Neural crest cell (in vitro differentiated cells): ENCODE measurements around the gene GOSR2. TPM values are rescaled to one million over a fixed set of nuclear protein-coding genes. Genes with fewer than 3 reads are reported as not detected.

ENCODE experiments used
- DNase-seq: peaks from one replicate; pipeline ENCODE4 v3.0.0; 2021; ENCODE audit warnings: low read depth, mixed read lengths, low spot score
- H3K27ac Mint-ChIP-seq: one replicate; pipeline ENCODE4 v1.8.0; 2021; ENCODE audit warnings: mild to moderate bottlenecking, mixed read lengths; ENCODE audit not compliant: unreplicated experiment
- H3K27me3 Mint-ChIP-seq: 2 replicates; pipeline ENCODE4 v1.8.0; 2021; ENCODE audit warnings: low read depth, mild to moderate bottlenecking, mixed read lengths
- H3K36me3 Mint-ChIP-seq: 2 replicates; pipeline ENCODE4 v1.8.0; 2021; ENCODE audit warnings: low read depth, mild to moderate bottlenecking, mixed read lengths
- H3K4me1 Mint-ChIP-seq: 2 replicates; pipeline ENCODE4 v1.8.0; 2021; ENCODE audit warnings: mixed read lengths
- H3K4me3 Mint-ChIP-seq: one replicate; pipeline ENCODE4 v1.8.0; 2021; ENCODE audit warnings: mild to moderate bottlenecking, mixed read lengths
- H3K9me3 Mint-ChIP-seq: 2 replicates; pipeline ENCODE4 v1.8.0; 2021; ENCODE audit warnings: mixed read lengths
- CTCF ChIP-seq: fragments of 200-600 bp; sonication (generic); conservative IDR thresholded peaks from 2 replicates; pipeline ENCODE4 v1.5.0; 2021; ENCODE audit warnings: antibody characterized with exemption, mild to moderate bottlenecking
- total RNA-seq: library from RNA; stranded (reverse); gene quantifications from 2 replicates; pipeline ENCODE4 v1.2.1, GENCODE V29; 2021

The GOSR2 gene
- total RNA-seq, 1 donor from 2014 or later: 46.1 TPM

GRCh38 chr17:46898860-46899259 is 24.1 kb upstream of the GOSR2 start:
- TF ChIP-seq CTCF: no peak
- no peaks in the 10 kb centered on the region for H3K36me3 Mint-ChIP-seq
- peaks cover 23% of the 10 kb centered on the region for H3K27me3 Mint-ChIP-seq
- no peaks in the 10 kb centered on the region for H3K4me1 Mint-ChIP-seq
- H3K4me3 Mint-ChIP-seq: no peak overlapping the region
- no peak for DNase-seq
- H3K27ac Mint-ChIP-seq: no peak overlapping the region
- H3K9me3 Mint-ChIP-seq: no peaks in the 10 kb centered on the region

DNA sequence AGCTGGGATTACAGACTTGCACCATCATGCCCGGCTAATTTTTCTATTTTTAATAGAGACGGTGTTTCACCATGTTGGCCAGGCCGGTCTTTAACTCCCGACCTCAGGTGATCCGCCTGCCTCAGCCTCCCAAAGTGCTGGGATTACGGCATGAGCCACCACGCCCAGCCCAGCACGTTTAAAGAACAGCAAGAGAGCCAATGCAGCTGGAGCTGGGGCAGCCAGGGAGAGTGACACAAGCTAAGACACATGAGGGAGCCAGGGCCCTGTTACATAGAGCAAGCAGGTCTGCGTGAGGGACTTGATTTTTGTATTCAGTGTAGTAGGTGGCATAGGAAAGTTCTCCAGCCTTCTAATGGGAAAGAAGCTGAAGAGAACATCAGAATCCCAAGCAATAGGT is 21.7 kb upstream of the GOSR2 start:
- H3K27ac Mint-ChIP-seq: no peak overlapping the region
- no peaks in the 10 kb centered on the region for H3K4me1 Mint-ChIP-seq
- no peak for TF ChIP-seq CTCF
- H3K9me3 Mint-ChIP-seq: no peaks in the 10 kb centered on the region
- no peak for DNase-seq
- H3K4me3 Mint-ChIP-seq: no peak overlapping the region
- H3K27me3 Mint-ChIP-seq: peaks cover 23% of the 10 kb centered on the region
- H3K36me3 Mint-ChIP-seq: no peaks in the 10 kb centered on the region

GRCh38 chr17:46903762-46904672 is 18.9 kb upstream of the GOSR2 start:
- no peaks in the 10 kb centered on the region for H3K36me3 Mint-ChIP-seq

DNA sequence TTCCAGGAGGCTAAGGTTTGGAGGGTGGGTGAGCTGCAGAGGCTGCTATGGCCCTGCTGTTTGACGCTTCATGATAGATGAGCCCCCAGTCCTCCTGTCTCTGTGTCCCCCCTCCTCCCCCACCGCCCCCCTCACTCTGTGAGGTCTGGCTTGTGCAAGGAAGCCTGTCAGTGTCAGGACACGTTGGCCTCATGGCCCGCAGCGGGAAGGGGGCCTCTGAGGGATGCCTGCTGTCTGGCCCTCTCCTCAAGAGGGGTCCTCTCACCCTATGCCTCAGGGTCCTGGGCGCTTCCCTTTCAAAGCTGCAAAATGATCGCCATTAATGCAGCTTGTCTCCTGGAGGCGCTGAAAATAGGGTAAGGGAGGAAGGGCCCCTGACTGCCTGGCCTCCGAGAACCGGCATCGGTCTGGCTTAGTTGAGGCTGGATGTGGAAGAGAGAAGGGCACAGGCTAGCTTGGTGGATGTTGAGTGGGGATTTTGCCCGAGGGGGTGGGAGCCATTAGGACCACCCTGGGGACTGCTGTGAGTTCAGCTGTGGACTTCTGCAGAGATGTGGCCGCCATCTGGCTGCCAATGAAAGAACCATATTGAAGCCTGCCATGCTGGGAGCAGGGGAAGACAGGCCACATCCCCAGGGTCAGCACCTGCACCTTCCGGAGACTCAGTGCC is 14.8 kb upstream of the GOSR2 start:
- Mint-ChIP-seq H3K27ac (no peak overlapping the region), H3K27me3 (peaks cover 8% of the 10 kb centered on the region), H3K36me3 (no peaks in the 10 kb centered on the region), H3K4me3 (no peak overlapping the region), H3K9me3 (no peaks in the 10 kb centered on the region), H3K4me1 (no peaks in the 10 kb centered on the region)
- no peak for TF ChIP-seq CTCF
- no peak for DNase-seq

More at GRCh38 chr17:46903762-46904672, 18.9 kb upstream of the GOSR2 start:
- no peak for DNase-seq
- H3K9me3 Mint-ChIP-seq: no peaks in the 10 kb centered on the region
- H3K4me3 Mint-ChIP-seq: no peak overlapping the region
- H3K4me1 Mint-ChIP-seq: no peaks in the 10 kb centered on the region
- no peak for TF ChIP-seq CTCF
- peaks cover 20% of the 10 kb centered on the region for H3K27me3 Mint-ChIP-seq
- no peak overlapping the region for H3K27ac Mint-ChIP-seq

DNA sequence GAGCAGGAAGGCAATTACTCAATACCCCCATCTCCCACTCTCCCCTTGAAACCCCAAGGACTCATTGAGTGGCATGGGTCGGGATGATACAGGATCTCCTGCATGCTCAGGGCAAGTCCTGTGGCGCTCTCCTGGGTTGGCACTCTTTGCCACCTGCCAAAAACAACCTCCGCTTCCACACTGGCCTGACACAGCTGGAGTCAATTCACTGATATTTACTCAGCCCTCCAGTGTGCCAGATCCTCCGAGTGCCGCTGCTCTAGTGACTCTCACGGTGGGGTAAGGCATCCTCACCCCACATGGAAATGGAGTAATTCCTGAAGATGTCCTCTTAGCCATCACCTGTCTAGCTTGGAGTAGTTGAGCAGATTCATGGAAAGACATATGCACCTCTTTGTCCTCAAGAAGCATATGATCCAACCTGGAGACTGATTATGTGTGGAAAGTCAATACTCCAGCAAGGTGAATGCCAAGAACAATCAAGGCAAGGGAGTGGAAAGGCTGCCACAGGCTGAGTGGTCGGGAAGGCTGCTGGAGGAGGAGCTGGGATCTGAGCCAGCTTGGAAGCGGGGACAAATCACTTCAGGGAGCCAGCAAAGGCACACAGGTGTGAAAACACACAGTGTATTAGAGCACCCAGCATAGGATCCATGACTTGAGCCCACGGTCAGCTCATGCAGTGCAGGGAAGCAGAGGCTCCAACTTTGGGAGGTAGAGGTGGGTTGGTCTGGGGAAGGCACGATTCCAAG is 12.6 kb upstream of the GOSR2 start:
- no peak for TF ChIP-seq CTCF
- Mint-ChIP-seq H3K27me3 (peaks cover 8% of the 10 kb centered on the region), H3K4me1 (no peaks in the 10 kb centered on the region), H3K4me3 (no peak overlapping the region), H3K9me3 (no peaks in the 10 kb centered on the region), H3K27ac (no peak overlapping the region), H3K36me3 (no peaks in the 10 kb centered on the region)
- no peak for DNase-seq
